ENCODE data around the gene GALNT12.

GRCh38 chr9:98818764-98819163 is 11.3 kb downstream of the GALNT12 start:
- TF ChIP-seq JUND (IDR thresholded peaks at IDR 0.05) (no peak), RXRA (IDR thresholded peaks at IDR 0.05) (no peak), FOXA1 (IDR thresholded peaks at IDR 0.05) (no peak), YY1 (IDR thresholded peaks at IDR 0.05) (no peak), TAF1 (conservative IDR thresholded peaks at IDR 0.05) (no peak), EGR1 (IDR thresholded peaks at IDR 0.05; ENCODE audit: low read depth in 2 of 2) (no peak), RAD21 (IDR thresholded peaks at IDR 0.05) (no peak), HNF4A (conservative IDR thresholded peaks at IDR 0.05) (no peak), ATF3 (IDR thresholded peaks at IDR 0.05) (no peak)
- TF ChIP-seq, protein P1, sequence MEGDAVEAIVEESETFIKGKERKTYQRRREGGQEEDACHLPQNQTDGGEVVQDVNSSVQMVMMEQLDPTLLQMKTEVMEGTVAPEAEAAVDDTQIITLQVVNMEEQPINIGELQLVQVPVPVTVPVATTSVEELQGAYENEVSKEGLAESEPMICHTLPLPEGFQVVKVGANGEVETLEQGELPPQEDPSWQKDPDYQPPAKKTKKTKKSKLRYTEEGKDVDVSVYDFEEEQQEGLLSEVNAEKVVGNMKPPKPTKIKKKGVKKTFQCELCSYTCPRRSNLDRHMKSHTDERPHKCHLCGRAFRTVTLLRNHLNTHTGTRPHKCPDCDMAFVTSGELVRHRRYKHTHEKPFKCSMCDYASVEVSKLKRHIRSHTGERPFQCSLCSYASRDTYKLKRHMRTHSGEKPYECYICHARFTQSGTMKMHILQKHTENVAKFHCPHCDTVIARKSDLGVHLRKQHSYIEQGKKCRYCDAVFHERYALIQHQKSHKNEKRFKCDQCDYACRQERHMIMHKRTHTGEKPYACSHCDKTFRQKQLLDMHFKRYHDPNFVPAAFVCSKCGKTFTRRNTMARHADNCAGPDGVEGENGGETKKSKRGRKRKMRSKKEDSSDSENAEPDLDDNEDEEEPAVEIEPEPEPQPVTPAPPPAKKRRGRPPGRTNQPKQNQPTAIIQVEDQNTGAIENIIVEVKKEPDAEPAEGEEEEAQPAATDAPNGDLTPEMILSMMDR (IDR thresholded peaks at IDR 0.05; ENCODE audit: low read depth, low read length, missing input control) = no peak
- TF ChIP-seq, protein P2, sequence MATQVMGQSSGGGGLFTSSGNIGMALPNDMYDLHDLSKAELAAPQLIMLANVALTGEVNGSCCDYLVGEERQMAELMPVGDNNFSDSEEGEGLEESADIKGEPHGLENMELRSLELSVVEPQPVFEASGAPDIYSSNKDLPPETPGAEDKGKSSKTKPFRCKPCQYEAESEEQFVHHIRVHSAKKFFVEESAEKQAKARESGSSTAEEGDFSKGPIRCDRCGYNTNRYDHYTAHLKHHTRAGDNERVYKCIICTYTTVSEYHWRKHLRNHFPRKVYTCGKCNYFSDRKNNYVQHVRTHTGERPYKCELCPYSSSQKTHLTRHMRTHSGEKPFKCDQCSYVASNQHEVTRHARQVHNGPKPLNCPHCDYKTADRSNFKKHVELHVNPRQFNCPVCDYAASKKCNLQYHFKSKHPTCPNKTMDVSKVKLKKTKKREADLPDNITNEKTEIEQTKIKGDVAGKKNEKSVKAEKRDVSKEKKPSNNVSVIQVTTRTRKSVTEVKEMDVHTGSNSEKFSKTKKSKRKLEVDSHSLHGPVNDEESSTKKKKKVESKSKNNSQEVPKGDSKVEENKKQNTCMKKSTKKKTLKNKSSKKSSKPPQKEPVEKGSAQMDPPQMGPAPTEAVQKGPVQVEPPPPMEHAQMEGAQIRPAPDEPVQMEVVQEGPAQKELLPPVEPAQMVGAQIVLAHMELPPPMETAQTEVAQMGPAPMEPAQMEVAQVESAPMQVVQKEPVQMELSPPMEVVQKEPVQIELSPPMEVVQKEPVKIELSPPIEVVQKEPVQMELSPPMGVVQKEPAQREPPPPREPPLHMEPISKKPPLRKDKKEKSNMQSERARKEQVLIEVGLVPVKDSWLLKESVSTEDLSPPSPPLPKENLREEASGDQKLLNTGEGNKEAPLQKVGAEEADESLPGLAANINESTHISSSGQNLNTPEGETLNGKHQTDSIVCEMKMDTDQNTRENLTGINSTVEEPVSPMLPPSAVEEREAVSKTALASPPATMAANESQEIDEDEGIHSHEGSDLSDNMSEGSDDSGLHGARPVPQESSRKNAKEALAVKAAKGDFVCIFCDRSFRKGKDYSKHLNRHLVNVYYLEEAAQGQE (IDR thresholded peaks at IDR 0.05) = no peak
- TF ChIP-seq, protein P3, sequence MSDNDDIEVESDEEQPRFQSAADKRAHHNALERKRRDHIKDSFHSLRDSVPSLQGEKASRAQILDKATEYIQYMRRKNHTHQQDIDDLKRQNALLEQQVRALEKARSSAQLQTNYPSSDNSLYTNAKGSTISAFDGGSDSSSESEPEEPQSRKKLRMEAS (IDR thresholded peaks at IDR 0.05) = no peak
- TF ChIP-seq, protein P4, sequence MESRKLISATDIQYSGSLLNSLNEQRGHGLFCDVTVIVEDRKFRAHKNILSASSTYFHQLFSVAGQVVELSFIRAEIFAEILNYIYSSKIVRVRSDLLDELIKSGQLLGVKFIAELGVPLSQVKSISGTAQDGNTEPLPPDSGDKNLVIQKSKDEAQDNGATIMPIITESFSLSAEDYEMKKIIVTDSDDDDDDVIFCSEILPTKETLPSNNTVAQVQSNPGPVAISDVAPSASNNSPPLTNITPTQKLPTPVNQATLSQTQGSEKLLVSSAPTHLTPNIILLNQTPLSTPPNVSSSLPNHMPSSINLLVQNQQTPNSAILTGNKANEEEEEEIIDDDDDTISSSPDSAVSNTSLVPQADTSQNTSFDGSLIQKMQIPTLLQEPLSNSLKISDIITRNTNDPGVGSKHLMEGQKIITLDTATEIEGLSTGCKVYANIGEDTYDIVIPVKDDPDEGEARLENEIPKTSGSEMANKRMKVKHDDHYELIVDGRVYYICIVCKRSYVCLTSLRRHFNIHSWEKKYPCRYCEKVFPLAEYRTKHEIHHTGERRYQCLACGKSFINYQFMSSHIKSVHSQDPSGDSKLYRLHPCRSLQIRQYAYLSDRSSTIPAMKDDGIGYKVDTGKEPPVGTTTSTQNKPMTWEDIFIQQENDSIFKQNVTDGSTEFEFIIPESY (IDR thresholded peaks at IDR 0.05) = no peak
